NCI-H187 (cell line): ENCODE measurements around the gene PGBD5.
A peak's percentile ranks its signal among the peaks of the same experiment; 100 is the strongest.

Experiments
- DNase-seq, 2 experiments: peaks; one replicate each; lab custom pipeline; 2025; lab: John Stamatoyannopoulos, UW

The PGBD5 gene

GRCh38 chr1:230301322-230301721 lies 124.8 kb downstream of the PGBD5 start:
- no peak for DNase-seq

GRCh38 chr1:230300322-230301301 lies 125.5 kb downstream of the PGBD5 start:
- peak; percentile 38 to 60 for DNase-seq

GRCh38 chr1:230299191-230300006 lies 126.7 kb downstream of the PGBD5 start:
- DNase-seq, result no peak

- no peak for DNase-seq
These were observed 130.8 kb downstream of the PGBD5 start for GRCh38 chr1:230295367-230295766.

GRCh38 chr1:230293390-230293700 lies 132.8 kb downstream of the PGBD5 start:
- DNase-seq, result no peak

- DNase-seq, result peak in 1 of 2 experiments; percentile 51
These were observed 133.3 kb downstream of the PGBD5 start for GRCh38 chr1:230292689-230293389.

- no peak for DNase-seq
These were observed 134.2 kb downstream of the PGBD5 start for GRCh38 chr1:230291731-230292620.

- no peak for DNase-seq
These were observed 136.8 kb downstream of the PGBD5 start for GRCh38 chr1:230289350-230289644.

- DNase-seq, result no peak
These were observed 137.3 kb downstream of the PGBD5 start for GRCh38 chr1:230288641-230289349.

GRCh38 chr1:230287674-230288315 lies 138.3 kb downstream of the PGBD5 start:
- DNase-seq, result no peak

- DNase-seq, result no peak
These were observed 139.3 kb downstream of the PGBD5 start for GRCh38 chr1:230286890-230287269.

GRCh38 chr1:230286166-230286889 lies 139.8 kb downstream of the PGBD5 start:
- no peak for DNase-seq

GRCh38 chr1:230285351-230285750 lies 140.8 kb downstream of the PGBD5 start:
- no peak for DNase-seq

- DNase-seq, result no peak
These were observed 141.2 kb downstream of the PGBD5 start for GRCh38 chr1:230284891-230285290.

GRCh38 chr1:230283678-230284077 lies 142.5 kb downstream of the PGBD5 start:
- DNase-seq, result no peak

- no peak for DNase-seq
These were observed 144.0 kb downstream of the PGBD5 start for GRCh38 chr1:230282157-230282556.

- DNase-seq, result no peak
These were observed 144.6 kb downstream of the PGBD5 start for GRCh38 chr1:230281556-230281955.

GRCh38 chr1:230280906-230281413 lies 145.2 kb downstream of the PGBD5 start:
- no peak for DNase-seq

GRCh38 chr1:230280054-230280795 lies 145.9 kb downstream of the PGBD5 start:
- no peak for DNase-seq
